ENCODE results near the gene TMEM81. TPM values are rescaled to one million over a fixed set of nuclear protein-coding genes. Genes with fewer than 3 reads are reported as not detected.

Gene TMEM81
- total RNA-seq, 2 donors from 2014 or later, result 2.4 to 2.9 TPM

DNA sequence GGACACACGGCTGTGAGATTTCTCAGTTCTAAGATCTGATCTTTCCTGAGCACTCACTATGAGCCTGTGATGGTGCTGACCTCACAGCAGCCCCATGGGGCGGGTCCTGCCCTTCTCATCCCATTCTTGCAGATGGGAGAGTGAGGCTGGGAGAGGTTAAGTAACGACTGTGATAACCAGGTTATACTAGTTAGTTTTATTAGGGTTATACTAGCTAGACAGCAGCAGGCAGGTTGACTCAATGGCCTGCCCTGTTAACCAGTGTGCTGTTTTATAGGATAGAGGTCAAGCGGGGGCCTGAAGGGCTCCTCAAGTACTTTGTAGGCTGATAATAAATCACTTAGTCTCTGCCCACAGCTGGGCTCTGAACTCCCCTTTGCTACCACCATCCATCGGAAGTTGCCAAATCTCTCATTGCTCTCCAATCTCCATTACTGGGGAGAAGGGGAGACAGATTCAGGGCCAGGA, 36.5 kb downstream of the TMEM81 start:
- Histone ChIP-seq H3K4me1 (peaks cover 0 to 7% of the 10 kb centered on the region in 2 donors), H3K27me3 (peaks cover 0 to 20% of the 10 kb centered on the region in 2 donors), H3K9me3 (no peaks in the 10 kb centered on the region), H3K36me3 (no peaks in the 10 kb centered on the region), H3K4me3 (no peak overlapping the region), H3K27ac (no peak overlapping the region)
- TF ChIP-seq CTCF (IDR thresholded peaks at IDR 0.05), result no peak
- DNase-seq (ENCODE audit: low spot score), result no peak

- no peaks in the 10 kb centered on the region for H3K9me3 ChIP-seq
- TF ChIP-seq CTCF (IDR thresholded peaks at IDR 0.05), result no peak
- no peak for DNase-seq (ENCODE audit: low spot score)
- H3K4me3 ChIP-seq, result no peak overlapping the region
- no peak overlapping the region for H3K27ac ChIP-seq
- H3K27me3 ChIP-seq, result peaks cover 0 to 20% of the 10 kb centered on the region in 2 donors
- H3K4me1 ChIP-seq, result peaks cover 0 to 9% of the 10 kb centered on the region in 2 donors
- no peaks in the 10 kb centered on the region for H3K36me3 ChIP-seq
Measured at GRCh38 chr1:205046870-205047269, 37.4 kb downstream of the TMEM81 start.

DNA sequence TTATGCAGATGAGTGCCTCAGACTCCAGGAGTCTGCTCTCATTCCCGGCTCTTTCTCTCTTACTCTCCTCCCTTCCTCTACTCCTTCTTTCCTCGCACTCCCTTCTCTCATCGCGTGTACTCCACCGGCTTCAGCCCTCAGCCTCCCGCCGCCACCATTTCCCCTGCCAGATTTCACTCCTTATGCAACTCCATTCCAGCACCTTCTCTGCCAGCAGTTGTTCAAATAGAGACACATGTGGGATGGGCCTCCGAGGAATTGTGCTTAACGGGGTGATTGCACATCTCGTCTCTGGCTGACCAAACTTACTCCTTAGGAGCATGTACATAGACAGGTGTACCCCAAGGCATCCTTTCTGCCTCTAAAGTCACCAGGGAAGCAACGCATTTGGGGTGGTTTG, 39.1 kb downstream of the TMEM81 start:
- DNase-seq (ENCODE audit: low spot score), result no peak
- Histone ChIP-seq H3K27me3 (peaks cover 0 to 20% of the 10 kb centered on the region in 2 donors), H3K27ac (no peak overlapping the region), H3K36me3 (no peaks in the 10 kb centered on the region), H3K4me3 (no peak overlapping the region), H3K9me3 (no peaks in the 10 kb centered on the region), H3K4me1 (peaks cover 0 to 9% of the 10 kb centered on the region in 2 donors)
- TF ChIP-seq CTCF (IDR thresholded peaks at IDR 0.05), result no peak

- H3K27ac ChIP-seq, result no peak overlapping the region
- H3K36me3 ChIP-seq, result no peaks in the 10 kb centered on the region
- no peak for DNase-seq (ENCODE audit: low spot score)
- H3K4me1 ChIP-seq, result peaks cover 0 to 9% of the 10 kb centered on the region in 2 donors
- no peaks in the 10 kb centered on the region for H3K9me3 ChIP-seq
- no peak overlapping the region for H3K4me3 ChIP-seq
- H3K27me3 ChIP-seq, result peaks cover 0 to 20% of the 10 kb centered on the region in 2 donors
- no peak for TF ChIP-seq CTCF (IDR thresholded peaks at IDR 0.05)
Measured at GRCh38 chr1:205044741-205045140, 39.5 kb downstream of the TMEM81 start.

GRCh38 chr1:205043866-205044265, 40.4 kb downstream of the TMEM81 start:
- Histone ChIP-seq H3K4me1 (peaks cover 0 to 9% of the 10 kb centered on the region in 2 donors), H3K27ac (no peak overlapping the region), H3K27me3 (peaks cover 0 to 20% of the 10 kb centered on the region in 2 donors), H3K36me3 (no peaks in the 10 kb centered on the region), H3K4me3 (no peak overlapping the region), H3K9me3 (no peaks in the 10 kb centered on the region)
- no peak for DNase-seq (ENCODE audit: low spot score)
- TF ChIP-seq CTCF (IDR thresholded peaks at IDR 0.05), result no peak
